ENCODE data around the gene MUC22.

- TF ChIP-seq POLR2A (IDR thresholded peaks at IDR 0.05; ENCODE audit: low read depth, low read length) (no peak), POLR2AphosphoS5 (IDR thresholded peaks at IDR 0.05; ENCODE audit: low read depth, low read length) (no peak)
Measured at GRCh38 chr6:31079656-31080261, 69.5 kb downstream of the MUC22 start.
